ENCODE data around the gene CGB2. TPM values are rescaled to one million over a fixed set of nuclear protein-coding genes. Genes with fewer than 3 reads are reported as not detected.
"Not testable (repeated sequence)": the region's sequence is repeated elsewhere in the genome, so short reads cannot be mapped to it uniquely, and the experiment has no call there.

CGB2 gene
- total RNA-seq, 5 donors from 2014 or later (not counting 1 experiment from before 2014, with no cell fraction given): not detected

DNA sequence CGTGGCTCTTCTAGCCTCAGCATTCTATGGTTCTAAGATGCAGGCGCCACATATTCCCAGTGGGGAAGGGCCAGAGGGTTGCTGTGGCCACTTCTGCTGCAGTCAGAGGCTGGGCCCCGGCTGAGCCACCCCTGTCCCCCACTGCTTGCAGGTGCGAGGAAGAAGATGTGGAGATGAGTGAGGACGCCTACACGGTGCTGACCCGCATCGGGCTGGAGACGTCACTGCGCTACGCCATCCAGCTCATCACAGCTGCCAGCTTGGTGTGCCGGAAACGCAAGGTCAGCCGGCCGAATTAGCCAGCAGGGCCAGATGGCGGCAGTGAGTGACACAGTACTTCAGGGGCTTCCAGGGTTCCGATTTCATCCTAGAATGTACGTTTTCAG, 16.8 kb upstream of the CGB2 start:
- CTCF ChIA-PET: no interaction called here
- peaks cover 7 to 19% of the 10 kb centered on the region in 2 donors for H3K36me3 ChIP-seq (ENCODE audit: control insufficient read depth in 2 of 2, extremely low read depth in 1 of 2, insufficient read depth in 1 of 2, low read length in 1 of 2)
- H3K4me1 Mint-ChIP-seq: peaks cover 12 to 17% (median 12%) of the 10 kb centered on the region in 3 donors

GRCh38 chr19:49016067-49016839, 15.4 kb upstream of the CGB2 start:
- Histone ChIP-seq H3K36me3 (ENCODE audit: control insufficient read depth in 2 of 2, extremely low read depth in 1 of 2, insufficient read depth in 1 of 2, low read length in 1 of 2) (peaks cover 5 to 14% of the 10 kb centered on the region in 2 donors), H3K27ac (ENCODE audit: low read length) (no peak overlapping the region), H3K9me3 (no peaks in the 10 kb centered on the region), H3K27me3 (replicated peaks in 1 of 2; ENCODE audit: control insufficient read depth in 2 of 2, extremely low read depth in 1 of 2, insufficient read depth in 2 of 2, low read length in 1 of 2) (peaks cover 0 to 15% of the 10 kb centered on the region in 2 experiments), H3K4me3 (ENCODE audit: control insufficient read depth in 1 of 2, extremely low read depth in 1 of 2, low read length in 1 of 2) (no peak overlapping the region), H3K4me1 (ENCODE audit: control insufficient read depth in 1 of 2, extremely low read depth in 1 of 2, insufficient read depth in 2 of 2, low read length in 2 of 2) (peaks cover 7 to 33% of the 10 kb centered on the region in 2 experiments)
- CTCF ChIA-PET: no interaction called here
- no peaks in the 10 kb centered on the region for H3K36me3 Mint-ChIP-seq
- ATAC-seq (replicated peaks in 1 of 4) (no peak), DNase-seq (no peak)
- POLR2A ChIA-PET: no interaction called here
- H3K9me3 Mint-ChIP-seq: no peaks in the 10 kb centered on the region
- peaks cover 18 to 29% (median 23%) of the 10 kb centered on the region in 3 donors for H3K4me1 Mint-ChIP-seq
- WGBS (ENCODE audit: insufficient coverage): 89% methylated on average over 7 of the region's 29 CpGs
- peak overlapping the region in 1 of 3 donors; percentile 43 for H3K4me3 Mint-ChIP-seq
- peaks cover 0 to 6% of the 10 kb centered on the region in 2 donors for H3K27me3 Mint-ChIP-seq
- H3K27ac Mint-ChIP-seq: no peak overlapping the region

More for the DNA sequence above, 16.8 kb upstream of the CGB2 start:
- H3K27ac Mint-ChIP-seq: no peak overlapping the region
- peaks cover 0 to 10% of the 10 kb centered on the region in 2 experiments for H3K27me3 ChIP-seq (replicated peaks in 1 of 2; ENCODE audit: control insufficient read depth in 2 of 2, extremely low read depth in 1 of 2, insufficient read depth in 2 of 2, low read length in 1 of 2)
- H3K4me1 ChIP-seq (ENCODE audit: control insufficient read depth in 1 of 2, extremely low read depth in 1 of 2, insufficient read depth in 2 of 2, low read length in 2 of 2): peaks cover 7 to 27% of the 10 kb centered on the region in 2 experiments
- DNase-seq (no peak), ATAC-seq (replicated peaks in 1 of 4) (no peak)
- POLR2A ChIA-PET: no interaction called here
- peaks cover 0 to 6% of the 10 kb centered on the region in 2 donors for H3K27me3 Mint-ChIP-seq
- peaks cover 3% of the 10 kb centered on the region for H3K36me3 Mint-ChIP-seq
- H3K4me3 ChIP-seq (ENCODE audit: control insufficient read depth in 1 of 2, extremely low read depth in 1 of 2, low read length in 1 of 2): no peak overlapping the region
- no peaks in the 10 kb centered on the region for H3K9me3 ChIP-seq
- no peak overlapping the region for H3K4me3 Mint-ChIP-seq
- 90% methylated on average over 17 of the region's 18 CpGs for WGBS (ENCODE audit: insufficient coverage)
- no peak overlapping the region for H3K27ac ChIP-seq (ENCODE audit: low read length)
- H3K9me3 Mint-ChIP-seq: no peaks in the 10 kb centered on the region

GRCh38 chr19:49017041-49017665, 14.5 kb upstream of the CGB2 start, which contains the start of gene LHB:
Gene LHB (minus strand): TSS chr19:49017091. CDS start chr19:49017081, 10 bp downstream.
- DNase-seq (no peak), ATAC-seq (replicated peaks in 1 of 4) (no peak)
- 91% methylated on average over 4 of the region's 17 CpGs for whole genome bisulfite sequencing (ENCODE audit: insufficient coverage)
- Histone ChIP-seq H3K4me1 (ENCODE audit: control insufficient read depth in 1 of 2, extremely low read depth in 1 of 2, insufficient read depth in 2 of 2, low read length in 2 of 2) (peaks cover 7 to 33% of the 10 kb centered on the region in 2 experiments), H3K27me3 (replicated peaks in 1 of 2; ENCODE audit: control insufficient read depth in 2 of 2, extremely low read depth in 1 of 2, insufficient read depth in 2 of 2, low read length in 1 of 2) (peaks cover 0 to 15% of the 10 kb centered on the region in 2 experiments), H3K4me3 (ENCODE audit: control insufficient read depth in 1 of 2, extremely low read depth in 1 of 2, low read length in 1 of 2) (peak within 1 kb of the TSS; percentile 64 to 68), H3K9me3 (no peaks in the 10 kb centered on the region), H3K27ac (ENCODE audit: low read length) (peak within 1 kb of the TSS; percentile 49), H3K36me3 (ENCODE audit: control insufficient read depth in 2 of 2, extremely low read depth in 1 of 2, insufficient read depth in 1 of 2, low read length in 1 of 2) (peaks cover 3 to 5% of the 10 kb centered on the region in 2 donors)
- peak within 1 kb of the TSS in 1 of 2 donors; percentile 28 for H3K27ac Mint-ChIP-seq
- POLR2A ChIA-PET: no interaction called here
- peaks cover 0 to 6% of the 10 kb centered on the region in 2 donors for H3K27me3 Mint-ChIP-seq
- H3K4me1 Mint-ChIP-seq: peaks cover 19 to 32% (median 25%) of the 10 kb centered on the region in 3 donors
- H3K36me3 Mint-ChIP-seq: no peaks in the 10 kb centered on the region
- CTCF ChIA-PET: interaction anchor here (0.6 to 2.9 kb wide), 3 partner anchors 17 to 1556 kb away, joined by 5 to 15 read pairs (median 6); partner anchors contain the start of genes GYS1 (in 1 of the 2) and RUVBL2 (in 1 of the 2)
- no peaks in the 10 kb centered on the region for H3K9me3 Mint-ChIP-seq
- H3K4me3 Mint-ChIP-seq: peak within 1 kb of the TSS; percentile 83 to 95 (median 86)

- H3K27me3 Mint-ChIP-seq: peaks cover 0 to 6% of the 10 kb centered on the region in 2 donors
- peak overlapping the region; percentile 83 to 95 (median 86) for H3K4me3 Mint-ChIP-seq
- POLR2A ChIA-PET: no interaction called here
- DNase-seq (peak; percentile 40 to 77 (median 64)), ATAC-seq (replicated peaks in 1 of 4) (peak; percentile 85 to 87 (median 86))
- H3K9me3 Mint-ChIP-seq: no peaks in the 10 kb centered on the region
- Histone ChIP-seq H3K27ac (ENCODE audit: low read length) (peak overlapping the region; percentile 49), H3K9me3 (no peaks in the 10 kb centered on the region), H3K4me1 (ENCODE audit: control insufficient read depth in 1 of 2, extremely low read depth in 1 of 2, insufficient read depth in 2 of 2, low read length in 2 of 2) (peaks cover 7 to 33% of the 10 kb centered on the region in 2 experiments), H3K36me3 (ENCODE audit: control insufficient read depth in 2 of 2, extremely low read depth in 1 of 2, insufficient read depth in 1 of 2, low read length in 1 of 2) (peaks cover 3 to 5% of the 10 kb centered on the region in 2 donors), H3K27me3 (replicated peaks in 1 of 2; ENCODE audit: control insufficient read depth in 2 of 2, extremely low read depth in 1 of 2, insufficient read depth in 2 of 2, low read length in 1 of 2) (peaks cover 0 to 15% of the 10 kb centered on the region in 2 experiments), H3K4me3 (ENCODE audit: control insufficient read depth in 1 of 2, extremely low read depth in 1 of 2, low read length in 1 of 2) (peak overlapping the region; percentile 64 to 68)
- 2% methylated on average over 60 of the region's 62 CpGs for WGBS (ENCODE audit: insufficient coverage)
- no peaks in the 10 kb centered on the region for H3K36me3 Mint-ChIP-seq
- peak overlapping the region in 1 of 2 donors; percentile 28 for H3K27ac Mint-ChIP-seq
- CTCF ChIA-PET: interaction anchor here (0.6 to 2.9 kb wide), 4 partner anchors 18 to 1556 kb away, joined by 3 to 15 read pairs (median 6); partner anchors contain the start of genes FUT2 (in 1 of the 2), GYS1 (in 1 of the 2) and RUVBL2 (in 1 of the 2)
- peaks cover 19 to 32% (median 25%) of the 10 kb centered on the region in 3 donors for H3K4me1 Mint-ChIP-seq
Measured at GRCh38 chr19:49017666-49018351, 13.9 kb upstream of the CGB2 start.

DNA sequence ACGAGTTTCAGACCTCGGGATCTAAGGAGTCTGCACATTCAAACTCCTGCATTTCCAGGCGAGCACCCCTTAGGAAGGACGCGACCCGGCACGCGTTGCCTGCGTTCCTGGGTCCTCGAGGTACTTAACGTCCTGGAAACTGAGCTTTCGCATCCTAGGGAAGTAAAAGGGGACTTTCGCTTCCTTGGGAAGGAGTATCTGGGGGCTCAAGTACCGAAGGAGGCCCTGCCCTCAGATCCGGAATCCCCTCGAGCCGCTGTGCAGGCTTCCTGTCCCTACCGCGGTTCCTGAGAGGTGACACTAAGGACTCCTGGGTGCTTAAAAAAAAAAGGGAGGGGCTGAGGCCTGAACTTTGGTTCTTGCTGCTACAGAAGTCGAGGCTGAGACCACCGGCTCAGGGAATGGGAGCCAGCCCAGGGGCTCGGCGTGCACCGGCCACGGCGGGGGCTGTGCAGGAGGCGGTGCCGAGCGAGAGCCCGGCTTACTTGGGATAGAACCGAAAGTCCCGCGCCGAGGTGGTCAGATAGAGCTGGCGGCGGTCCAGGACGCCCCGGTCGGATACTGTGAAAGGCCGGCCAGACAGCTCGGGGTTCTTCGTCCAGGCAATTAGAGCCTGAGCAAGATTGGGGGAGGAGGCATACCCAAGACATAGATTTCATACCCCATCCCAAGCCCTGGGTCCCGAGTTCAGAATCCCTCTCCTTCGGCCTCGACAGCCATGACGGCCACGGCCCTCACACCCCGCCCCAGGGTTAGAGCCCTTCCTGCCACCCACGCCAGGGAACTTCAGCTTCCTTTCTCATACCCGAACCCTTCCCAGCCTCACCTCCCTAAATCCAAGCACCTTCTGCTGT, 13.1 kb upstream of the CGB2 start:
- not testable (repeated sequence) for H3K27ac ChIP-seq (ENCODE audit: low read length)

More for the DNA sequence above, 13.1 kb upstream of the CGB2 start:
- H3K4me1 ChIP-seq (ENCODE audit: control insufficient read depth in 1 of 2, extremely low read depth in 1 of 2, insufficient read depth in 2 of 2, low read length in 2 of 2): peaks cover 7 to 33% of the 10 kb centered on the region in 2 experiments
- peaks cover 19 to 32% (median 25%) of the 10 kb centered on the region in 3 donors for H3K4me1 Mint-ChIP-seq
- not testable (repeated sequence) for H3K36me3 Mint-ChIP-seq; H3K27me3 Mint-ChIP-seq; H3K9me3 ChIP-seq; H3K36me3 ChIP-seq (ENCODE audit: control insufficient read depth in 2 of 2, extremely low read depth in 1 of 2, insufficient read depth in 1 of 2, low read length in 1 of 2); H3K9me3 Mint-ChIP-seq
- H3K27ac Mint-ChIP-seq: peak overlapping the region in 1 of 2 donors; percentile 55
- H3K4me3 Mint-ChIP-seq: peak overlapping the region; percentile 83 to 95 (median 86)
- POLR2A ChIA-PET: interaction anchor here in 1 of 2 donors (0.7 kb wide), 1 partner anchor 102 kb away, joined by 3 read pairs; no protein-coding TSS in a partner anchor
- CTCF ChIA-PET: interaction anchor here in 1 of 2 donors (0.6 to 2.9 kb wide), 5 partner anchors 19 to 323 kb away, joined by 3 to 15 read pairs (median 6); partner anchors contain the start of genes FUT2, GYS1 and RUVBL2
- peak in 7 of 35 experiments; percentile 14 to 48 (median 21) for DNase-seq
- ATAC-seq (replicated peaks in 1 of 4): peak in 3 of 4 experiments; percentile 17 to 41 (median 28)
- H3K27me3 ChIP-seq (replicated peaks in 1 of 2; ENCODE audit: control insufficient read depth in 2 of 2, extremely low read depth in 1 of 2, insufficient read depth in 2 of 2, low read length in 1 of 2): peaks cover 0 to 15% of the 10 kb centered on the region in 2 experiments
- peak overlapping the region; percentile 64 to 68 for H3K4me3 ChIP-seq (ENCODE audit: control insufficient read depth in 1 of 2, extremely low read depth in 1 of 2, low read length in 1 of 2)
- 2% methylated on average over 25 of the region's 50 CpGs for WGBS (ENCODE audit: insufficient coverage)

All from T-cell (primary cell).